HG03064 (cell line): Measurements from ENCODE around the gene LCA5.
"Not testable (repeated sequence)": the region's sequence is repeated elsewhere in the genome, so short reads cannot be mapped to it uniquely, and the experiment has no call there.

Experiments used
- ATAC-seq: cut with Tn5 transposase; IDR thresholded peaks from one replicate; pipeline ENCODE4 v1.9.1; 2021; ENCODE audit warnings: low read depth; ENCODE audit not compliant: unreplicated experiment

Gene LCA5

GRCh38 chr6:79468116-79468515, 69.1 kb downstream of the LCA5 start:
- no peak for ATAC-seq

- ATAC-seq = no peak
Measured at GRCh38 chr6:79467716-79468115, 69.5 kb downstream of the LCA5 start.

- ATAC-seq = no peak
Measured at GRCh38 chr6:79466207-79466834, 70.9 kb downstream of the LCA5 start.

- ATAC-seq = no peak
Measured at GRCh38 chr6:79465381-79465780, 71.8 kb downstream of the LCA5 start.

GRCh38 chr6:79463621-79464050, 73.6 kb downstream of the LCA5 start:
- ATAC-seq = no peak

GRCh38 chr6:79461205-79461604, 76.0 kb downstream of the LCA5 start:
- no peak for ATAC-seq

- ATAC-seq = no peak
Measured at GRCh38 chr6:79455446-79455845, 81.8 kb downstream of the LCA5 start.

- ATAC-seq = no peak
Measured at GRCh38 chr6:79453558-79454042, 83.6 kb downstream of the LCA5 start.

GRCh38 chr6:79450984-79451383, 86.2 kb downstream of the LCA5 start:
- no peak for ATAC-seq

- no peak for ATAC-seq
Measured at GRCh38 chr6:79446006-79446405, 91.2 kb downstream of the LCA5 start.

- ATAC-seq = not testable (repeated sequence)
Measured at GRCh38 chr6:79443876-79444275, 93.4 kb downstream of the LCA5 start.

- ATAC-seq = no peak
Measured at GRCh38 chr6:79441192-79441591, 96.0 kb downstream of the LCA5 start.

- ATAC-seq = no peak
Measured at GRCh38 chr6:79440598-79440997, 96.6 kb downstream of the LCA5 start.

- no peak for ATAC-seq
Measured at GRCh38 chr6:79438030-79438429, 99.2 kb downstream of the LCA5 start.

GRCh38 chr6:79436241-79436640, 101.0 kb downstream of the LCA5 start:
- ATAC-seq = no peak

- no peak for ATAC-seq
Measured at GRCh38 chr6:79435746-79436145, 101.5 kb downstream of the LCA5 start.
